K562 (cell line): ENCODE results near the gene WASF3. TPM values are rescaled to one million over a fixed set of nuclear protein-coding genes. Genes with fewer than 3 reads are reported as not detected.

ENCODE experiments used
- ATAC-seq: fragments of 200-7000 bp; cut with Tn5 transposase; 3 replicates; pipeline ENCODE4 v1.9.1; 2020; ENCODE audit warnings: moderate library complexity
- BruUV-seq: library from RNA; stranded (reverse); fragments of 400-500 nt; replicated peaks from 2 replicates; lab custom pipeline; 2021; lab: Mats Ljungman, UMichigan
- CTCF ChIA-PET: fragments of 300-600 bp; formaldehyde crosslinking; extraction: SDS; loops from one replicate; lab custom pipeline; 2021; ENCODE audit warnings: low intra/inter-chr PET ratio; lab: Yijun Ruan, JAX
- POLR2A ChIA-PET: fragments of 300-600, 350-650 bp; sonication (Branson Sonifier 250); formaldehyde crosslinking; extraction: SDS; loops from one replicate; lab custom pipeline; 2021; ENCODE audit warnings: antibody characterized with exemption, inconsistent platforms; lab: Yijun Ruan, JAX
- DNase-seq, 4 experiments: peaks; one replicate each; pipeline versions ENCODE4 v3.0.0 to v3.0.0-alpha.2; 2011 to 2018; ENCODE audit warnings: low spot score in 3 of 4, mixed read lengths in 3 of 4; ENCODE audit errors: extremely low read depth in 1 of 4
- FAIRE-seq: peaks from 2 replicates; lab custom pipeline; 2011; peaks lifted over from hg19 to GRCh38; lab: Jason Lieb, UNC
- H2AFZ ChIP-seq: 2 replicates; pipeline ENCODE4 v1.6.0; 2011; ENCODE audit warnings: low read depth, low read length, control low read depth, inconsistent platforms
- H3K27ac ChIP-seq: fragments of 200-600 bp; 3 replicates; pipeline ENCODE4 v1.8.0; 2011; ENCODE audit warnings: low read depth, mild to moderate bottlenecking, control low read depth, inconsistent platforms, low read length, moderate library complexity, mixed read lengths; ENCODE audit errors: extremely low read depth
- H3K27me3 ChIP-seq, 2 experiments: fragments of 300-600 bp in 1 of 2; 2 replicates in 1 of 2; 3 replicates in 1 of 2; pipeline versions ENCODE4 v1.6.0 to v1.8.0; 2011; ENCODE audit warnings: inconsistent platforms in 2 of 2, low read length in 2 of 2, mild to moderate bottlenecking in 1 of 2, mixed read lengths in 1 of 2, moderate library complexity in 1 of 2; ENCODE audit not compliant: control insufficient read depth in 2 of 2, insufficient read depth in 2 of 2
- H3K36me3 ChIP-seq: fragments of 300-600 bp; 3 replicates; pipeline ENCODE4 v1.8.0; 2011; ENCODE audit warnings: mild to moderate bottlenecking, low read length, inconsistent platforms; ENCODE audit not compliant: control insufficient read depth, insufficient read depth
- H3K4me1 ChIP-seq, 2 experiments: fragments of 200-600 bp in 1 of 2; replicated peaks in 1 of 2; 2 replicates in 1 of 2; 3 replicates in 1 of 2; pipeline versions ENCODE4 v1.5.1 to v1.8.0; 2011; ENCODE audit warnings: inconsistent platforms in 2 of 2, low read length in 2 of 2, mild to moderate bottlenecking in 1 of 2, mixed read lengths in 1 of 2, moderate library complexity in 1 of 2; ENCODE audit not compliant: control insufficient read depth in 2 of 2, insufficient read depth in 2 of 2
- H3K4me2 ChIP-seq: 2 replicates; pipeline ENCODE4 v1.6.1; 2011; ENCODE audit warnings: low read length, control low read depth, inconsistent platforms, mixed read lengths; ENCODE audit not compliant: insufficient read depth
- H3K4me3 ChIP-seq: fragments of 200-600 bp; sonication (generic), shearing (Covaris generic); 2 replicates; pipeline ENCODE4 v1.5.1; 2016; ENCODE audit warnings: control low read depth, inconsistent platforms
- H3K79me2 ChIP-seq: fragments of 200-600 bp; 3 replicates; pipeline ENCODE4 v1.8.0; 2011; ENCODE audit warnings: low read length, inconsistent platforms; ENCODE audit not compliant: control insufficient read depth, insufficient read depth
- H3K9ac ChIP-seq, 2 experiments: 2 replicates each; pipeline versions ENCODE4 v1.6.0 to v1.6.1; 2011; ENCODE audit warnings: low read depth in 2 of 2, low read length in 2 of 2, control low read depth in 1 of 2, inconsistent platforms in 1 of 2, mild to moderate bottlenecking in 1 of 2, mixed read lengths in 1 of 2; ENCODE audit not compliant: insufficient read depth in 1 of 2
- H3K9me1 ChIP-seq: one replicate; pipeline ENCODE4 v1.6.0; 2011; ENCODE audit warnings: inconsistent platforms, mild to moderate bottlenecking, low read length, moderate library complexity; ENCODE audit not compliant: control insufficient read depth, insufficient read depth
- H3K9me3 ChIP-seq: replicated peaks from 2 replicates; pipeline ENCODE4 v1.5.1; 2011; ENCODE audit warnings: low read depth, low read length, inconsistent platforms; ENCODE audit not compliant: control insufficient read depth, insufficient read depth
- H4K20me1 ChIP-seq: replicated peaks from 2 replicates; pipeline ENCODE4 v1.6.1; 2011; ENCODE audit warnings: low read length, inconsistent platforms, mixed read lengths; ENCODE audit not compliant: control insufficient read depth, insufficient read depth
- ARID2 ChIP-seq: fragments of 450-650 bp; IDR thresholded peaks from 2 replicates; pipeline ENCODE4 v1.6.1; 2017; ENCODE audit warnings: antibody characterized with exemption, mild to moderate bottlenecking
- CBX3 ChIP-seq, 2 experiments: IDR thresholded peaks; 1 replicate in 1 of 2; 2 replicates in 1 of 2; pipeline ENCODE4 v1.6.1; 2012; ENCODE audit warnings: inconsistent platforms in 2 of 2, low read length in 2 of 2, borderline replicate concordance in 1 of 2, control low read depth in 1 of 2
- LCOR ChIP-seq: sonication (generic); formaldehyde crosslinking; IDR thresholded peaks from 2 replicates; pipeline ENCODE4 v1.8.0; 2022; ENCODE audit warnings: mild to moderate bottlenecking, missing genetic modification reagents
- NFIC ChIP-seq: fragments of 450-650 bp; IDR thresholded peaks from 2 replicates; pipeline ENCODE4 v1.6.1; 2017; ENCODE audit warnings: mild to moderate bottlenecking, inconsistent platforms
- NR4A1 ChIP-seq, 2 experiments: fragments of 250-450 bp in 1 of 2; fragments of 450-650 bp in 1 of 2; sonication (Bioruptor Pico) in 1 of 2; IDR thresholded peaks; 2 replicates each; pipeline versions ENCODE4 v1.4.0 to v1.6.1; 2016 to 2020; ENCODE audit warnings: mild to moderate bottlenecking in 2 of 2, missing compliant biosample characterization in 1 of 2, missing genetic modification characterization in 1 of 2, moderate library complexity in 1 of 2
- POLR2B ChIP-seq: fragments of 450-650 bp; IDR thresholded peaks from 2 replicates; pipeline ENCODE4 v1.6.1; 2018; ENCODE audit warnings: low read depth; ENCODE audit not compliant: partially characterized antibody
- RBM14 ChIP-seq: fragments of 200-400 bp; formaldehyde crosslinking; IDR thresholded peaks from 2 replicates; pipeline ENCODE4 v1.6.1; 2018; ENCODE audit warnings: low read depth, mild to moderate bottlenecking, low read length, moderate library complexity, borderline replicate concordance; ENCODE audit not compliant: insufficient read depth
- SMARCE1 ChIP-seq: fragments of 450-650 bp; IDR thresholded peaks from 2 replicates; pipeline ENCODE4 v1.7.1; 2016; ENCODE audit warnings: mild to moderate bottlenecking
- SREBF2 ChIP-seq: sonication (generic); formaldehyde crosslinking; IDR thresholded peaks from 2 replicates; pipeline ENCODE4 v1.4.0; 2020; ENCODE audit warnings: mild to moderate bottlenecking, missing genetic modification reagents
- TCFL5 ChIP-seq: fragments of 250-450 bp; sonication (Bioruptor Pico); conservative IDR thresholded peaks from 2 replicates; pipeline ENCODE4 v1.6.1; 2021; ENCODE audit warnings: mild to moderate bottlenecking, moderate library complexity, matching md5 sums
- WGBS: fragments of 100-300 bp; shearing (Covaris generic); methylation state at CpG from one replicate; pipeline ENCODE4 v1.1.6; 2016; ENCODE audit warnings: low coverage, mixed read lengths; ENCODE audit not compliant: insufficient coverage; ENCODE audit errors: missing lambda C conversion rate; 5-methylcytosine and 5-hydroxymethylcytosine counted together
- in situ Hi-C: fragments of 300-500 bp; cut with MboI; formaldehyde crosslinking; loops from 4 replicates; pipeline ENCODE4 v1.15.0; 2018; ENCODE audit warnings: inconsistent platforms, mixed read lengths
- intact Hi-C: fragments of 100-400 bp; cut with micrococcal nuclease; formaldehyde crosslinking; loops from 2 replicates; pipeline ENCODE4 v1.14.2; 2022
- polyA plus RNA-seq, 8 experiments: library from polyadenylated mRNA; depleted of rRNA in 4 of 8; stranded (reverse) in 5 of 8; unstranded in 3 of 8; fragments of >200 nt; fragmentation: Nextera tagmentation in 2 of 8; fragmentation: Illumina TruSeq in 1 of 8; extraction: Ambion mirVana in 2 of 8; extraction: Trizol in 1 of 8; gene quantifications; 2 replicates each; pipeline versions ENCODE4 v1.2.1 to v1.2.3, GENCODE V29; 2011 to 2014; ENCODE audit warnings: inconsistent platforms in 1 of 8, missing spikeins in 1 of 8
- total RNA-seq, 7 experiments: library from RNA; depleted of rRNA in 6 of 7; stranded (reverse); fragments of >200 nt in 6 of 7; fragmentation: Illumina TruSeq in 2 of 7; extraction: Trizol in 2 of 7; gene quantifications; 2 replicates each; pipeline versions ENCODE4 v1.2.1 to v1.2.3, GENCODE V29; 2011 to 2021; ENCODE audit warnings: low replicate concordance in 1 of 7
- TF ChIP-seq, protein P1 (sequence below), 2 experiments: IDR thresholded peaks; 2 replicates each; pipeline ENCODE4 v1.6.1; 2011; ENCODE audit warnings: borderline replicate concordance in 1 of 2, control low read depth in 1 of 2, low read depth in 1 of 2, low read length in 1 of 2, mild to moderate bottlenecking in 1 of 2, mixed read lengths in 1 of 2, moderate library complexity in 1 of 2; ENCODE audit not compliant: insufficient read depth in 1 of 2, insufficient read length in 1 of 2, poor library complexity in 1 of 2, severe bottlenecking in 1 of 2; ENCODE audit errors: extremely low read depth in 1 of 2

Gene WASF3
- total and polyA plus RNA-seq, 9 of the 15 experiments (the other 6 are each of a cell fraction or from before 2014, with no cell fraction given): 0.04 to 0.43 (median 0.11) TPM

DNA sequence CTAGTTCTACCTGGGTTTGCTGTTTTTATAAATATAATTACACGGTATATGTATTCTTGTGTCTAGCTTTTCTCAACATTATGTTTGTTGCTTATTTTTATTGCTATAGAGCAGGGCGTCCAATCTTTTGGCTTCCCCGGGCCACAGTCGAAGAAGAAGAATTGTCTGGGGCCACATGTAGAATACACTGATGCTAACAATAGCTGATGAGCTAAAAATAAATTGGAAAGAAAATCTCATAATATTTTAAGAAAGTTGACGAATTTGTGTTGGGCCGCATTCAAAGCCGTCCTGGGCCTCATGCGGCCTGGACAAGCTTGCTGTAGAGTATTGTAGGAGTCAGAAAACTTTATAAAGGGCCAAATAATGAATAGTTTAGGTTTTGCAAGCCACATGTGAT, 169.2 kb downstream of the WASF3 start:
- Histone ChIP-seq H2AFZ (no peak overlapping the region), H3K4me3 (no peak overlapping the region), H3K4me2 (no peak overlapping the region), H3K9me3 (no peaks in the 10 kb centered on the region), H3K4me1 (no peaks in the 10 kb centered on the region), H3K27me3 (peaks cover 0 to 3% of the 10 kb centered on the region in 2 experiments; a peak in 2 of 5 replicates), H4K20me1 (no peaks in the 10 kb centered on the region), H3K36me3 (no peaks in the 10 kb centered on the region), H3K27ac (no peak overlapping the region), H3K9ac (no peak overlapping the region), H3K9me1 (no peaks in the 10 kb centered on the region), H3K79me2 (no peaks in the 10 kb centered on the region)
- FAIRE-seq (no peak), ATAC-seq (no peak), DNase-seq (no peak)
- WGBS: 1% methylated on average over 7 of the region's 8 CpGs
- in situ Hi-C loops: no loop called here
- intact Hi-C loops: no loop called here
- ChIA-PET POLR2A (no interaction called here), CTCF (no interaction called here)
- TF ChIP-seq POLR2B (no peak), NFIC (no peak), SMARCE1 (no peak)
- no TSS peak for BruUV-seq

GRCh38 chr13:26727122-26727521, 169.6 kb downstream of the WASF3 start:
- Histone ChIP-seq H3K27ac (no peak overlapping the region), H3K4me1 (no peaks in the 10 kb centered on the region), H3K4me2 (no peak overlapping the region), H3K79me2 (no peaks in the 10 kb centered on the region), H3K27me3 (no peaks in the 10 kb centered on the region), H2AFZ (no peak overlapping the region), H3K9me1 (no peaks in the 10 kb centered on the region), H3K9ac (no peak overlapping the region), H4K20me1 (no peaks in the 10 kb centered on the region), H3K4me3 (no peak overlapping the region), H3K36me3 (no peaks in the 10 kb centered on the region), H3K9me3 (no peaks in the 10 kb centered on the region)
- TF ChIP-seq ARID2: no peak
- TF ChIP-seq CBX3 (IDR thresholded peaks at IDR 0.05; ENCODE audit: borderline replicate concordance in 1 of 2, low read length in 2 of 2): no peak
- no peak for TF ChIP-seq RBM14
- no peak for TF ChIP-seq LCOR (CRISPR knock-in tag)
- TF ChIP-seq, protein P1, sequence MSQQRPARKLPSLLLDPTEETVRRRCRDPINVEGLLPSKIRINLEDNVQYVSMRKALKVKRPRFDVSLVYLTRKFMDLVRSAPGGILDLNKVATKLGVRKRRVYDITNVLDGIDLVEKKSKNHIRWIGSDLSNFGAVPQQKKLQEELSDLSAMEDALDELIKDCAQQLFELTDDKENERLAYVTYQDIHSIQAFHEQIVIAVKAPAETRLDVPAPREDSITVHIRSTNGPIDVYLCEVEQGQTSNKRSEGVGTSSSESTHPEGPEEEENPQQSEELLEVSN (IDR thresholded peaks at IDR 0.05; ENCODE audit: borderline replicate concordance in 1 of 2, extremely low read depth in 1 of 2, insufficient read depth in 1 of 2, insufficient read length in 1 of 2, low read depth in 1 of 2, low read length in 1 of 2, poor library complexity in 1 of 2, severe bottlenecking in 1 of 2): no peak
- no peak for TF ChIP-seq TCFL5
- TF ChIP-seq SREBF2: no peak
- TF ChIP-seq NR4A1 (CRISPR knock-in tag; IDR thresholded peaks at IDR 0.05): no peak
- no peak for TF ChIP-seq NR4A1 (tag; IDR thresholded peaks at IDR 0.05)
- in situ Hi-C loops: no loop called here
- ATAC-seq (no peak), DNase-seq (no peak), FAIRE-seq (no peak)
- intact Hi-C loops: no loop called here
- CTCF ChIA-PET: no interaction called here
- POLR2A ChIA-PET: no interaction called here
- no TSS peak for BruUV-seq
- 0% methylated on average over 3 of the region's 3 CpGs for whole genome bisulfite sequencing
